NOMO-1 (cell line): ENCODE results near the gene NIN.
"Not testable (repeated sequence)": the region's sequence is repeated elsewhere in the genome, so short reads cannot be mapped to it uniquely, and the experiment has no call there.

ENCODE experiments used
- DNase-seq, 2 experiments: peaks; one replicate each; lab custom pipeline; 2025; ENCODE audit not compliant: unreplicated experiment in 2 of 2; lab: John Stamatoyannopoulos, UW

NIN gene

DNA sequence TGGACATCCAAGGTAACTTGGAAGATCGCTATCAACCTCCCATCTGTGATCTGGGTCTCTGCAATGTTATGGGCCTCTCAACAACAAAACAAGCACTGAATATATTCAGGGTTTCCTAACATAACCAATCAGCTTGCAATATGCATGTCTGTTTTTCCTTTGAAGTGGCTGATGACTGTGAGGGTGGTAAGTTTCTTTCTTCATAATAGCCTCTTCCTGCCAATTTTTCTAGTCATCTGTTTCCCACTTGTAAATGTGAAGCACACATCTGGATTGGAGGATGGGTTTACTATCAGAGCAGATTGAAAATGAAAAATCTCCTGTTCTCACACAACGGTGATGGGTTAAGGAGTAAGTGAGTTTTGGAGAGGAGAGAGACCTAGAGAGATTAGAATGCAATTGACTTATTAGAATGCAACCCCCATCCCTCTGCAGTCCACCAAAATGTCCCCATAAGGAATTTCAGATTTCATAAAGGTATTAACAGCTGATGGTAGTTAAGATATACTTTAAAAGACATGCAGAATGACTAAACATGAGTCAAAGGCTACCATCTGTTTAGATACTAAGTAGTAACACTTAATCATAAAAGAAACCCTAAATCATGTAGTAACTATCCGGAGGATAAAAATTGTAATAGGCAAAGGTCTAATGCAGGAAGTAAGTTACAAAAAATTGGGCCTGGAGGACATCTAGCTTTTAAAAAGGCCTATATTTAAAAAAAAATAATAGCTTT is 104.4 kb downstream of the NIN start:
- no peak for DNase-seq

DNA sequence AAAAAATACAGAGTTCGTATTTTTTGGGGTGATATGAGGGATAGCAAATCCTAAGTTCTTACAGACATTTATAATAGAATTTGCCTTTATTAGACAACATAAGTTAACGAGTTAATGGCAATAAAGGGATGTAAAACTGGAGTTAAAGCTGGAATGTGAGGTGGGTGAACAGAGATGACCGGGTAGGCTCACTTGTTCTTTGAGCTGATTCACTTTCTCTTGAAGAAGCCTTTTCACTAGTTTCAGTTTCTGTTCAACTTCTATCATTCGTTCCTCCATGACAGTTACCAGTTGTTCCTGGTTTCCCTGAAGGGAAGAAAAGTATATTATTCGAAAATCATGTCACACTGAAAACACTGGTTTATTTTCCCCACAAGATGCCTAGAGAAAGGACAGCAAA is 105.2 kb downstream of the NIN start:
- no peak for DNase-seq

DNA sequence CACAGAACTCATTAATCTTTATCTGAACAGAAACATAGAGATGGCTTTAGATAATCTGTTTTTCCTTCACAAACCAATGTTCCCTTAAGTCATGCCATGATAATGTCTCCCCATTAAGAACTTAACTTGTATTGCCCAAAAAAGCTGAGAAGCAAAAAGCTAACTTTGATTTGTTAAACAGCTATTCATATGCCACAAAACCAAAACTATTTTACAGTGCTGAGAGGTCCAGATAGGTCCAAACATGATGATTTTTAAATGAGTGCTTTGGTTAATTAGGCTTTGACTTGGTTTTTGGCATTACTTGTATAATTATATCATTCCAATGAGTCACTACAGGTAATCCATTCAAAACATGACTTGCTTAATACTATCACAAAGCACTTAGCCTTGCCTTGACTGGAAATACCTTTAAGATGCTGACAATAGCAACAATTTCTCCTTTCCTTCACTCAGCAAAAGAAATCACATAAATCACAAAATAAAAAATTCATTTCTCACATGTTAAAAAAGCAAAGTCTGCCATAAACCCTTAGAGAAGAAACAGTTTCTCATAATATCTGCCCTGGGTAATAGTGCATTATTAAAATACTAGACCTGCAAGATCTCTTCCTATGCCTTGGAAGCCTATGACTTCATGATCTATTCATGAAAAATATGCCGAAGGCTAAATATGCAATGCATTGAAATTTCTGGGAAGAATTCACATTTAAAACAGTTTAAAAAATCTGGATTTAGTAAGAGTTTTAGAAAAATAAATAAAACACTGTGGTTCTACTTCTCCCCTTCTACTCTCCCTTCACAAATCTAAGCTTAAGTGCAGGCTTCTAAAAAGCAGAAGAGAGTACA is 110.8 kb downstream of the NIN start:
- DNase-seq: no peak

DNA sequence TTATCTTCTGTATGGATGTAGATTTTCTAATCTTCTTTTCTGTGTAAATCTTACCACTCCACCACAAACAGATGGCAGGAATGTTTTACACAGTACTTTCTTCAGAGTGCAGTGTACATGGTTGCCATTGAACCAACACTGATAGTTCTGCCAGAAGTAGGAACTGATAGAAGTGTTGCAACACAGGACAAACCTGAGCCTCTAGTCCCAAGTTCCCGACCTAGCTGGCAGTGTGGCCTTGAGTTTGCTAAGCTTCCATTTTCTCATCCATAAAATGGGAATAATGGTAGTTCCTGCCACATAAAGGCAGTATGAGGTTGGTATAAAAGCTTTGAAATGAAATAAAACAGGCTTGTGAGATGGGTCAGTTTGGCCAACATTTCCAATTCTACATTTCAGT is 112.0 kb downstream of the NIN start:
- DNase-seq: no peak

DNA sequence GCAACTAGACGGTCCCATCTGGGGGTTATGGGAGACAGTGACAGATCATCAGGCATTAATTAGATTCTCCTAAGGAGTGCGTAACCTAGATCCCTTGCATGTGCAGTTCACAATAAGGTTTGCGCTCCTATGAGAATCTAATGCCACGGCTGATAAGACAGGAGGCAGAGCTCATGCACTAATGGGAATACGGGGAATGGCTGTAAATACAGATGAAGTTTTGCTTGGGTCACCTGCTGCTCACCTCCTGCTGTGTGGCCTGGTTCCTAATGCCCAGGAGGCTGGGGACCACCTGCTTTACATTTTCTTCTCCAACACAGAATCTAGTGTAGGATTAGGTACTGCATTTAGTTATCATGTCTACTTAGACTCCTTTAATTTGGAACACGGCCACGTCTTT is 113.2 kb downstream of the NIN start:
- no peak for DNase-seq

DNA sequence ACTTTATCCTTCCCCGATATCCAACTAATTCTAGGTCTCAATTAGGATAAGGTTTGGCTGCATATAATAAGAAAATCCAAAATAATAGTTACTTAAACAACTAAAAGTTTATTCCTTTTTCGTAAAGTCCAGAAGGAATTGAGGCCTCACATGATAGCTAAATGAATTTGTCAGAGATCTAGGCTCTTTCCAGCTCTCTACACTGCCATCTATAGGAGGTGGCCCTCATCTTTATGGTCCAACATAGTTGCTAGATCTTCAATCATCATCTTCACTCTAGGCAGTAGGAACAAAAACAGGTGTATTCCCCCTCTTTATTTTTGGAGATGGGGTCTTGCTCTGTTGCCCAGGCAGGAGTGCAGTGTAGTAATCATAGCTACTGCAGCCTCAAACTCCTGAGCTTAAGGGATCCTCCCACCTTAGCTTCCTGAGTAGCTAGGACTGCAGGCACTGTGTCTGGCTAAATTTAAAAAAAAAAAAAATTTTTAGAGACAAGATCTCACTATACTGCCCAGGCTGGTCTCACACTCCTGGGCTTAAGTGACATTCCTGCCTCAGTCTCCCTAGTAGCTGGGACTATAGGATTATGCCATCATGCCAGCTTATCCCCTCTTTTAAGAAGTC is 116.4 kb downstream of the NIN start:
- peak in 1 of 2 experiments; percentile 0 for DNase-seq

DNA sequence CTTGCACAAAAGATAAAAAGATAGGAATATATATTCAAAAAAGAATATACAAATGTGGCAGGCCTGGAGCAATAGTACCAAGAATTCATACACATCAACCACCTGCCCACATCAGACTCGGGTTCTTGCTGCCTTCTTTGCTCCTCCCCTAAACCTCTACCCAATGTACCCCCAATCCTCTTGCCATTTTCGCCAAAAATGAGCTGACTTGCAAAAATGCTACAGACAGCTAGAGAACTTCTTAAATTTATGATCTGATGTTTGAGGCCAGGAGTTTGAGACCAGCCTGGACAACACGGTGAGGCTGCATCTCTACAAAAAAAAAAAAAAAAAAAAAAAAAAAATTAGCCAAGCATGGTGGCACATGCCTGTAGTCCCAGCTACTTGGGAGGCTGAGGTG is 119.9 kb downstream of the NIN start:
- no peak for DNase-seq

DNA sequence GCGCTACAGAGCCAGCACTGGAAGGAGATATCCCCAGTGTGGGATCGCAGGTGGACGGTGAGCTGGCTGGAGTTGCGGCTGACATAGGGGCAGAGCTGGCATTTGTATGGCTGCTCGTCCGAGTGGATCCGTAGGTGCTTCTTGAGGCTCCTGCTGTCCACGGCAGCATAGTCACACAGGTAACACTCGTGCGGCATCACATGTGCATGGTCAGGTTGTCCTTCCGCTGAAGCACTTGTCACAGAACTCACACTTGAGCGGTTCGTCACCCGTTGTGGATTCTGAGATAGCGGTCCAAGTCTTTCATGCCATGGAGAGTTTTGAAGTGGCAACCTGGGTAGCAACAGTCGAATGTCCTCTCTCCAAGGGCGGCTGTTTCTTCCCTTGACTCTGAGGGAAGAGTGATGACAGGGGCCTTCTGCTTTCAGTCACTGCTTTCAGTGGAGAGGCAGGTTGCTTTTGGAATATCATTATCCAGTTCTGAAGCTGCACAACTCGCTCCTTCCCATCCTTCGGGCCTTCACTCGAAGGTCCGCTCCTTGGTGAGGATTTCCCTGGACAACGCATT is 125.9 kb downstream of the NIN start:
- DNase-seq: no peak

DNA sequence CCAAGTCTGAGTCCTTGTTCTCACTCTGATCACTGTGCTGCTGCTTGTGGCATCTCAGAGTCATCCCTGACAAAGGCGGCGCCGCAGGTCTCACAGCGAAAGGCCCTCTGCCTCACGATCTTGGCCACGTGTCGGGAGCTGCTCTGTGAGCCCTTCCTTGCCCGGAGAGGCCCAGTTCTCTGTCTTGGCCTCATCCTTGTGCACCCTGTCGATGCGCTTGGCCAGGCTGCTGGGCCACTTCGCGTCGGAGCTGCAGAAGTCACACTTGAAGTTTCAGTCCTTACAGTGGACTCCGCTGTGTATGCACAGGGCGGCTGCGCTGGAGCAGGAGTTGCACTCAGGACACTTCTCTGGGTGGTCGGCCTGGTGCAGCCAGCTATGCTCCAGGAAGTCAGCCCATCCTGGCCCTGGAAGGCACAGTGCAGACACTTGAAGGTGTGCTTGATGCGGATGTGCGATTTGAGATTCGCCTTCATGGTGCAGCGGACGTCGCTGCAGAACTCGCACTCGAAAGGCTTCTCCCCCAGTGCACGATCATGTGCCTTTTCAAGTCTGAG is 126.4 kb downstream of the NIN start:
- no peak for DNase-seq

DNA sequence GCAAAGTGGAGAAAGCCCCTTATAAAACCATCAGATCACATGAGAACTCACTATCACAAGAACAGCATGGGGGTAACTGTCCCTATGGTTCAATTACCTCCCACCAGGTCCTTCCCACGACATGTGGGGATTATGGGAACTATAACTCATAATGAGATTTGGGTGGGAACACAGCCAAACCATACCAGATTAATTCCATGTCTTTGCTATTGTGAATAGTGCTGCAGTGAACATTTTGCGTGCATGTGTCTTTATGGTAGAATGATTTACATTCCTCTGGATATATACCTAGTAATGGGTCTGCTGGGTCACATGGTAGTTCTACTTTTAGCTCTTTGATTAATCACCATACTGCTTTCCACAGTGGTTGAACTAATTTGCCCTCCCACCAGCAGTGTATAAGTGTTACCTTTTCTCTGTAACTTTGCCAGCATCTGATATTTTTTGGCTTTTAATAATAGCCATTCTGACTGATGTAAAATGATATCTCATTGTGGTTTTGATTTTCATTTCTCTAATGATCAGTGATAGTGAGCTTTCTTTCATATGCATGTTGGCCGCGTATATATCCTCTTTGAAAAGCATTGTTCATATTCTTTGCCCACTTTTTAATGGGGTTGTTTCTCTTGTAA is 133.2 kb downstream of the NIN start:
- DNase-seq: no peak

DNA sequence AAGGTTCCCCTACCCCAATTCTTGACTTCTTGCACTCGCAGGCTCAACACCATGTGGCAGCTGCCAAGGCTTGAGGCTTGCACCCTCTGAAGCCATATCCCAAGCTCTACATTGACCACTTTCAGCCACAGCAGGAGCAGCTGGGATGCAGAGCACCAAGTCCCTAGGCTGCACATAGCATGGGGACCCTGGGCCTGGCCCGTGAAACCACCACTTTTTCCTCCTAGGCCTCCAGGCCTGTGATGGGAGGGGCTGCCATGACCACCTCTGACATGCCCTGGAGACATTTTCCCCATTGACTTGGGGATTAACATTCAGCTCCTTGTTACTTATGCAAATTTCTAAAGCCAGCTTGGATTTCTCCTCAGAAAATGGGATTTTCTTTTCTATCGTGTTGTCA is 136.7 kb downstream of the NIN start:
- DNase-seq: not testable (repeated sequence)

DNA sequence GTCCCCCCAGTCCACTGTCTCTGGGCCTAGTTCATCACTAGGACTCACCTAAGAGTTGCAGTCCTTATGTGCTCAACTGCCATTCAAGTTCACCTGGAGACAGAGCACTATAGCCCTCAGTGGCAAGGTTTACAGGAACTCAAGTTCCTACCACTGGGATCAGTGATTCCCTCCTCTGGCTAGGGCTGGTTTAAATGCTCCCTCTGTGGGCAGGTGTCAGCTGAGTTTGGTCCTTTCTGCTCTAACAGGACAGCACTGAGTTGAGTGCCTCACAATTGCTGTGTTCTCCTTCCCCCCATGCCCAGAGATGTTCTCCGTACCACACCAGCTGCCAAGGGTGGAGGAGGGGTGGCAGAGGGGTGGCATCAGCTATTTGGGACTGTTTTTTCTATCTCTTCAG is 142.1 kb downstream of the NIN start:
- DNase-seq: no peak

DNA sequence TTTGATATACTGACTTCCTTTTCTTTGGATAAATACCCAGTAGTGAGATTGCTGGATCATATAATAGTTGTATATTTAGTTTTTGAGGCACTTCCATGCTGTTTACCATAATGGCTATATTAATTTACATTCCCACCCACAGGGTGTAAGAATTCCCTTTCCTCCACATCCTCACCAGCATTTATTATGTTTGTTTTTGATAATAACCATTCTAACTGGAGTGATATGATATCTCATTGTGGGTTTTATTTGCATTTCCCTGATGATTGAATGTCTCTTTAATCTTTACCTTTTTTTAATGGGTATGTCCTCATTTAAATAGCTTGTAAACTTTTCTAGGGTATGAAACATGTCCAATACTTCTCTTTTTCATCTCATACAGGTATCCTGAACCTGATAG is 151.3 kb downstream of the NIN start:
- DNase-seq: no peak

DNA sequence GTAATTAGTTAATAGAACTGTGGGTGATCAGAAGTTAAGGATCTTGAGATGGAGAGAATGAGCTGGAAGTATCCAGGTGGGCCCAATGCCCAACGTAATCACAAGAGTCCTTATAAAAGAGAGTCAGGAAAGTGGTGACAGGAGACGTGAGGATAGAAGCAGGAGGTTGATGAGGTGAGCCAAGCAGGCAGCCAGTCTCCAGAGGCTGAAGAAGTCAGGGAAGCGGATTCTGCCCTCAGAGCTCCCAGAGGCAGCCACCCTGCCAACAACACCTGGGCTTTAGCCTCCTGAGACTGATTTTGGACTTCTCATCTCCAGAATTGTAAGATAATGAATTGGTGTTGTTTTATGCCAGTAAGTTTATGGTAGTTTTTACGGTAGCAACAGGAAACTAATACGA is 152.8 kb downstream of the NIN start:
- no peak for DNase-seq

DNA sequence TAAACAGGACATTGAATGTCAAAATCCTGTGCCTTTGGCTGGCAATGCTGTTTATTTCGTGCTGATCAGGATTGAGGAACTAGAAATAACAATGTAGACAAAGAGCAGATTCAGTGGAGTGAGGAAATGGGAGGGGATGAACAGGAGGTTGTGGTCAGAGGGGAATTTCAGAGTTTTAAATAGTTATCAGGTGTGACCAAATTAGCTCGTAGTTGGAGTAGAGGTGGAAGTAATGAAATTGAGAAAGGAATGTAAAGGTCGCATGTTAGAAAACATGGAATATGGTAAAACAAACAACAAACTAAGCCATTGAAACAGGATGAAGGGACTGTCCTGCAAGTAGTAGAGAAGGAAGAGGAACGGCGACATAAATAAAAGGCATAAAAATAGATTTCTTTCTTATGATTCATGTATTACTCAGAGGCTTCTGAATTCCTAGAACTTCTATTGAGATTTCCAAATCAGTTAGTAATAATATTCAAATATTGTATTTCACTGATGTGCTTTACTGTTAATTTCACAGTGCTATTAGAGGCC is 153.4 kb downstream of the NIN start:
- peak; percentile 1 to 52 for DNase-seq

DNA sequence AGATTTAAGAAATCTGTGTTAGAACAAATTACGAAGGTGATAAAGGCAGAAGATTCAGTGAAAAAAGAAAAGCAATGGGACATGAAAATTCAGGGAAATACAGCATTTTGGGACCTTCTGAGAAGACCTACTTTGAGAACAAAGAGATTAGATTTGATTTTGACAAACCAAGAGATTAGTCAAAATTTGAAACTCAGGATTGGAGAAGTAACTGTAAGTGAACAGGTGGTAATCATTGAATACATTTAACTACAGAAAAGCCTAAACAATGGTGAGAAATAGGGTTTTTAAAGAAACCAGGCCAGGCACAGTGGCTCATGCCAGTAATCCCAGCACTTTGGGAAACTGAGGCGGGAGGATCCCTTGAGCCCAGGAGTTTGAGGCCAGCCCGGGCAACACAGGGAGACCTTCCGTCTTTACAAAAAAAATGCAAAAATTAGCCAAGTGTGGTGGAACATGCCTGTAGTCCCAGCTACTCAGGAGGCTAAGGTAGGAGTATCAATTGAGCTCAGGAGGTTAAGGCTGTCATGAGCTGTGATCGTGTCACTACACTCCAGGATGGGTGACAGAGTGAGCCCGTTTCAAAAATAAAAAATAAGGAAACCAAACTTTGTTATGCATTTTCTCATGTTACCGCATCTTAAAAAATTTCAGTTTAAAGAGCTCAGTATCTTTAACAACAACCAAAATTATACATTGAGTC is 154.0 kb downstream of the NIN start:
- no peak for DNase-seq

DNA sequence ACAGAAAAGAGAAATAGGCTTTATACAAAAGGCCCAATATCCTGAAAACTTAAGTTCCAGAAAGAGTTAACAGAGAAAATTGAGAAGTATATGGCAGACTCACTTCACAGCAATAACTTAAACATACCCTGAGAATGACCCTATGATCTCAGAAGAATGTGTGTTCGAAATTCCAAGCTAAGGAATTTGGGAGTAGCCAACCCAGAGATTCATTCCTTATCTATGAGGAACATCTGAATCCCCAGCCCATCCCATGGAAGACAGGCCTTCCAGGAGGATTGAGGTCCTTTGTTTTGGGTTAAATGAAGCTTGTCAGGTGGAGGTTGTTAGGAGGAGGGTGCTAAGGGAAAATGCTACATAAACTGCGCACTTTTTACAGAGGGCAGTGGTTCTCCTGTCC is 155.4 kb downstream of the NIN start:
- DNase-seq: no peak

DNA sequence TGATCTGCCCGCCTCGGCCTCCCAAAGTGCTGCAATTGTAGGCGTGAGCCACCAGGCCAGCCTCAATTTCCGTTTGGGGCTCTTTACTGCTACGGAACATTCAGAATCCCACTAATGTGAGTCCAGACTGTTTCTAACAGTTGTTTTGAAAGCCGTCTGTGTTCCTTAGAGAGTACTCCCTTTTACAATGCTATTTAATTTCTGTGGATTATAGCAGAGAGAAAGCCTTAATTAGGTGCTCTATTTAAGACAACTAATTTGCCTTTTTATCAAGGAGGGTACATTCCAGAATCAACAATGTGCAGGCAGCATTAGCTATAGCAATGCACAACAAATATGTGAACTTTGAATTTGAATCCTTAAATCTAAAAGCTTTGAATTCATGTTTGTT is 160.1 kb downstream of the NIN start:
- DNase-seq: no peak

DNA sequence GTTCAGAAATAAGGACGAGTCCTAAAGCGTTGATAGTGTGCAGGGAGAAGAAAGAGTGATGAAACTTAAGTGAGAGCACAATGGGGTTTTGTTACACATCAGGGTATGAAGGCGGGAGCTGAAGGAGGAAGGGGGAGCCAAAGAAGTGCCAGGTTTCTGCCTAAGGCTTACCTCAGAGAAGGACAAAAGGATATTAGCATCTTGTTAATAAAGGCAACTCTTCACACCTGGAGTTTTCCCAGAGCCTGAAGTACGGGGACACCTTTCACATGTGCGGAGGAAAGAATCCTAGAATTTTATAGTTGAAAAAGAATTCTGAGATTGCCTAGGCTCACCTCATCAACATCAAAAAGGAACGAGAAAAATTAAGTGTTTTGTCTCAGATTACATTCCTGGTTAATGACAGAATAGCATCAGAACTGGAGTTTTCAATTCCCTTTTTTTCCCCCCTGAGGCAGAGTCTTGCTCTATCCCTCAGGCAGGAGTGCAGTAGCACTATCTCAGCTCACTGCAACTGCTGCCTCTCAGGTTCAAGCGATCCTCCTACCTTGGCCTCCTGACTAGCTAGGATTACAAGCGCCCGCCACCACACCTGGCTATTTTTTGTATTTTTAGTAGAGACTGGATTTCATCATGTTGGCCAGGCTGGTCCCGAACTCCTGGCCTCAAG is 160.6 kb downstream of the NIN start:
- DNase-seq: no peak
